ENCODE data around the gene CRY1. TPM values are rescaled to one million over a fixed set of nuclear protein-coding genes. Genes with fewer than 3 reads are reported as not detected.

Gene CRY1
- polyA plus RNA-seq, 1 donor from 2014 or later: 33.4 TPM

DNA sequence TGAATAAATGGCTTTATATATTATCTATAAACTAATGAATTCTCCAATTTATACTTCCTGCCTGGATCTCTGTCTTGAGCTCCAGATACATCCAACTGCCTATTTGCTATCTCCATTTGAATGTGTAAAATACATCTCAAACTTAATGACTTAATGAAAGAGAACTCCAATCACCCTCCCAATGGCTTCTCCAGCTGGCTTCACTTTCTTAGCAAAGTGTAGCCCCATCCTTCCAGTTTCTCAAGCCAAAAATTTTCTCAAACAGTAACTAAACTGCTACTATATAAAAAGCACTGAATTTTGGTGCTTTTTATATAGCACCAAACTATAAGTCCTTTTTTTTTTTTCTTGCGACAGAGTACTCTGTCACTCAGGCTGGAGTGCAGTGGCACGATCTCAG is 2.6 kb downstream of the CRY1 start:
- Histone ChIP-seq H2AFZ (ENCODE audit: low read depth, low read length) (no peak overlapping the region), H3K9me2 (ENCODE audit: insufficient read depth, low read length) (no peaks in the 10 kb centered on the region), H3K4me3 (ENCODE audit: low read length) (peak overlapping the region; percentile 98), H3K27me3 (ENCODE audit: insufficient read depth, low read depth, low read length) (no peaks in the 10 kb centered on the region), H3K79me2 (replicated peaks; ENCODE audit: insufficient read depth, low read length) (peaks cover 3% of the 10 kb centered on the region), H3F3A (ENCODE audit: insufficient read depth, low read length, poor library complexity, severe bottlenecking) (no peaks in the 10 kb centered on the region), H3K27ac (ENCODE audit: low read length) (no peak overlapping the region), H4K20me1 (ENCODE audit: insufficient read depth) (no peaks in the 10 kb centered on the region), H3K36me3 (ENCODE audit: insufficient read depth, low read length) (no peaks in the 10 kb centered on the region), H3K4me2 (ENCODE audit: low read length) (peak overlapping the region; percentile 16), H3K9ac (ENCODE audit: low read length) (no peak overlapping the region), H3K9me3 (ENCODE audit: low read length) (no peaks in the 10 kb centered on the region)
- TF ChIP-seq EZH2 (IDR thresholded peaks at IDR 0.05; ENCODE audit: borderline replicate concordance, insufficient read depth, low read length, poor library complexity, severe bottlenecking): no peak

GRCh38 chr12:107088912-107089311 is 4.4 kb downstream of the CRY1 start:
- Histone ChIP-seq H2AFZ (ENCODE audit: low read depth, low read length) (no peak overlapping the region), H3K9me3 (ENCODE audit: low read length) (no peaks in the 10 kb centered on the region), H3K27ac (ENCODE audit: low read length) (no peak overlapping the region), H3K79me2 (replicated peaks; ENCODE audit: insufficient read depth, low read length) (peaks cover 3% of the 10 kb centered on the region), H3K9ac (ENCODE audit: low read length) (no peak overlapping the region), H4K20me1 (ENCODE audit: insufficient read depth) (no peaks in the 10 kb centered on the region), H3K4me2 (ENCODE audit: low read length) (no peak overlapping the region), H3K27me3 (ENCODE audit: insufficient read depth, low read depth, low read length) (no peaks in the 10 kb centered on the region), H3K4me3 (ENCODE audit: low read length) (no peak overlapping the region), H3F3A (ENCODE audit: insufficient read depth, low read length, poor library complexity, severe bottlenecking) (no peaks in the 10 kb centered on the region), H3K9me2 (ENCODE audit: insufficient read depth, low read length) (no peaks in the 10 kb centered on the region), H3K36me3 (ENCODE audit: insufficient read depth, low read length) (no peaks in the 10 kb centered on the region)
- TF ChIP-seq EZH2 (IDR thresholded peaks at IDR 0.05; ENCODE audit: borderline replicate concordance, insufficient read depth, low read length, poor library complexity, severe bottlenecking) (no peak), SMC3 (conservative IDR thresholded peaks at IDR 0.05; ENCODE audit: poor library complexity) (no peak), MXI1 (conservative IDR thresholded peaks at IDR 0.05; ENCODE audit: poor library complexity, severe bottlenecking) (no peak), REST (IDR thresholded peaks at IDR 0.05; ENCODE audit: borderline replicate concordance) (no peak), EP300 (conservative IDR thresholded peaks at IDR 0.05; ENCODE audit: poor library complexity, severe bottlenecking) (no peak), TAF1 (IDR thresholded peaks at IDR 0.05; ENCODE audit: low read depth) (no peak), CTCF (IDR thresholded peaks at IDR 0.05; ENCODE audit: poor library complexity, severe bottlenecking) (no peak), RAD21 (conservative IDR thresholded peaks at IDR 0.05) (no peak), POLR2AphosphoS5 (IDR thresholded peaks at IDR 0.05) (no peak)

- Histone ChIP-seq H4K20me1 (ENCODE audit: insufficient read depth) (no peaks in the 10 kb centered on the region), H3K9me3 (ENCODE audit: low read length) (no peaks in the 10 kb centered on the region), H3K27ac (ENCODE audit: low read length) (no peak overlapping the region), H3K4me2 (ENCODE audit: low read length) (no peak overlapping the region), H3K4me3 (ENCODE audit: low read length) (no peak overlapping the region), H3K27me3 (ENCODE audit: insufficient read depth, low read depth, low read length) (no peaks in the 10 kb centered on the region), H2AFZ (ENCODE audit: low read depth, low read length) (no peak overlapping the region), H3K9ac (ENCODE audit: low read length) (no peak overlapping the region), H3K36me3 (ENCODE audit: insufficient read depth, low read length) (no peaks in the 10 kb centered on the region), H3K79me2 (replicated peaks; ENCODE audit: insufficient read depth, low read length) (peaks cover 3% of the 10 kb centered on the region), H3K9me2 (ENCODE audit: insufficient read depth, low read length) (no peaks in the 10 kb centered on the region), H3F3A (ENCODE audit: insufficient read depth, low read length, poor library complexity, severe bottlenecking) (no peaks in the 10 kb centered on the region)
- TF ChIP-seq RAD21 (conservative IDR thresholded peaks at IDR 0.05): no peak
- no peak for TF ChIP-seq EZH2 (IDR thresholded peaks at IDR 0.05; ENCODE audit: borderline replicate concordance, insufficient read depth, low read length, poor library complexity, severe bottlenecking)
- no peak for TF ChIP-seq POLR2AphosphoS5 (IDR thresholded peaks at IDR 0.05)
Observed at GRCh38 chr12:107086314-107086713, 7.0 kb downstream of the CRY1 start.

All from neural cell (in vitro differentiated cells).